HG03064 (cell line): ENCODE measurements around the gene DUSP8.

Experiments used
- ATAC-seq: cut with Tn5 transposase; IDR thresholded peaks from one replicate; pipeline ENCODE4 v1.9.1; 2021; ENCODE audit warnings: low read depth; ENCODE audit not compliant: unreplicated experiment

Gene DUSP8

GRCh38 chr11:1567052-1567720 lies 4.9 kb downstream of the DUSP8 start:
- ATAC-seq = no peak

- no peak for ATAC-seq
Observed at GRCh38 chr11:1566381-1567051, 5.6 kb downstream of the DUSP8 start.

- no peak for ATAC-seq
Observed at GRCh38 chr11:1565904-1566247, 6.2 kb downstream of the DUSP8 start.

- no peak for ATAC-seq
Observed at GRCh38 chr11:1565173-1565903, 6.7 kb downstream of the DUSP8 start.

- no peak for ATAC-seq
Observed at GRCh38 chr11:1564535-1565172, 7.4 kb downstream of the DUSP8 start.

GRCh38 chr11:1563697-1564534 lies 8.2 kb downstream of the DUSP8 start:
- ATAC-seq = no peak

- ATAC-seq = no peak
Observed at GRCh38 chr11:1563149-1563638, 8.9 kb downstream of the DUSP8 start.

GRCh38 chr11:1562469-1563148 lies 9.5 kb downstream of the DUSP8 start:
- no peak for ATAC-seq

- no peak for ATAC-seq
Observed at GRCh38 chr11:1561955-1562354, 10.1 kb downstream of the DUSP8 start.

GRCh38 chr11:1561266-1561665 lies 10.8 kb downstream of the DUSP8 start:
- ATAC-seq = no peak

GRCh38 chr11:1560649-1561251 lies 11.3 kb downstream of the DUSP8 start:
- ATAC-seq = no peak

GRCh38 chr11:1560002-1560648 lies 11.9 kb downstream of the DUSP8 start:
- ATAC-seq = no peak

GRCh38 chr11:1559111-1559951 lies 12.7 kb downstream of the DUSP8 start:
- no peak for ATAC-seq

- no peak for ATAC-seq
Observed at GRCh38 chr11:1558775-1559110, 13.3 kb downstream of the DUSP8 start.

- ATAC-seq = no peak
Observed at GRCh38 chr11:1557904-1558774, 13.9 kb downstream of the DUSP8 start.

- ATAC-seq = no peak
Observed at GRCh38 chr11:1557051-1557884, 14.8 kb downstream of the DUSP8 start.
